Stimulated activated CD4-positive, alpha-beta T cell treated with anti-CD3 and anti-CD28 coated beads, TNF-alpha, amount 100 ng/mL, for 4 hours (primary cell): Measurements from ENCODE around the gene HDAC4.

Source experiments
- DNase-seq, 3 experiments: peaks; one replicate each; pipeline ENCODE4 v3.0.0-alpha.2; 2020; ENCODE audit warnings: low read depth in 3 of 3

The HDAC4 gene

DNA sequence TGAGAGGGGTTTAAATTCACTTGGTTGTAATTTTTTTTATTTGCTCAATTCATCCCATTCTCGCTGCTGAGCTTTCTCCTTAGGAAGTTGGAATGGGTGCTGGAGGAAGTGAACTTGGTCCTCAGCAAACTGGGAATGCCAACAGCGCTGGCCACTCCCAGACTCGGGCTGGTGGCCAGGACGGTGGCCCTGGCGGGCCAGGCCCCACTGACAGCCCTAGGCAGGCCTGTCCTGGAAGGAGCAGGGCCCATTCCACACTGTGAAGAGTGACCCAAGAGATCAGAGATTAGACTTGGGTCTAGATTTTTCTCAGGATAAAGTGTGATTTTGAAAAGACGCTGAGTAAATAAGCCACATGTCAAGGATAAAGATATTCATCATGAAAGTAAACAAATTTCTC is 132.7 kb downstream of the HDAC4 start:
- no peak for DNase-seq

GRCh38 chr2:239267288-239267951 is 133.4 kb downstream of the HDAC4 start:
- peak in 2 of 3 experiments; percentile 79 to 88 for DNase-seq

- DNase-seq = no peak
Observed at GRCh38 chr2:239266779-239267287, 134.0 kb downstream of the HDAC4 start.

GRCh38 chr2:239266434-239266766 is 134.4 kb downstream of the HDAC4 start:
- no peak for DNase-seq

DNA sequence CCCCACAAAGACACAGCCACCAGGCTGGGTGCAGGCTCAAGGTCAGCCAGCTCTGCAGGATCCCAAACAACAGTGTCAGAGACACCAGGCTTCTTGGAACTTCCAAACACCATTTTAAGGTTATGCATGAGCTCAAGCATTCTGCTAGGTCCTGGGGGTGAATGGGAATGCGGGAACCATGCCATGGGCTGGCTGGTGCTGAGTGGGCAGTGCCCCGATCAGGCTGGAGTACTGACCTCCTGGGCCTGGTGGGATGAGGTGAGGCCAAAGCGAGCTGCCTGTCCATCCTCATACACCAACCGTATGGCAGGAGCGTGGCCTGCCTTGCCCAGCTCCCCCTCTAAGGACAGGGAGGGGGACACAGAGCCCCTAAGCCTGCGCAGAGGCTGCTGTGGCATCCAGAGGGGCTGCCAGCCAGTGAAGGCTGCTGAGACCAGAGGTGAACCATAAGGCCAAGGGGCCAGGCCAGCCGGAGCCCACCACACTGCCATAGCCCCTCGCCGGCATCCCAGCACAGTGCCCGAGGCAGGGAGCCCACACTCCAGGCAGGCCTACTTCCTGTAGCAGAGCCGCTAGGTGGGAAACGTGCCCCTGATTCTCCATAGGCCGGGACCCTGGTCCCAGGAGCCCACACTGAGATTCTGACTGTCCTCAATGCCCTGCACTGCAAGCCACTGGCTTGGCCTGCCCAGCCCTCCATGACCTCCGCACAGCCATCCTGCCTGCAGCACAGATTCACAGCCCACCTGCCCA is 135.0 kb downstream of the HDAC4 start:
- DNase-seq = no peak

DNA sequence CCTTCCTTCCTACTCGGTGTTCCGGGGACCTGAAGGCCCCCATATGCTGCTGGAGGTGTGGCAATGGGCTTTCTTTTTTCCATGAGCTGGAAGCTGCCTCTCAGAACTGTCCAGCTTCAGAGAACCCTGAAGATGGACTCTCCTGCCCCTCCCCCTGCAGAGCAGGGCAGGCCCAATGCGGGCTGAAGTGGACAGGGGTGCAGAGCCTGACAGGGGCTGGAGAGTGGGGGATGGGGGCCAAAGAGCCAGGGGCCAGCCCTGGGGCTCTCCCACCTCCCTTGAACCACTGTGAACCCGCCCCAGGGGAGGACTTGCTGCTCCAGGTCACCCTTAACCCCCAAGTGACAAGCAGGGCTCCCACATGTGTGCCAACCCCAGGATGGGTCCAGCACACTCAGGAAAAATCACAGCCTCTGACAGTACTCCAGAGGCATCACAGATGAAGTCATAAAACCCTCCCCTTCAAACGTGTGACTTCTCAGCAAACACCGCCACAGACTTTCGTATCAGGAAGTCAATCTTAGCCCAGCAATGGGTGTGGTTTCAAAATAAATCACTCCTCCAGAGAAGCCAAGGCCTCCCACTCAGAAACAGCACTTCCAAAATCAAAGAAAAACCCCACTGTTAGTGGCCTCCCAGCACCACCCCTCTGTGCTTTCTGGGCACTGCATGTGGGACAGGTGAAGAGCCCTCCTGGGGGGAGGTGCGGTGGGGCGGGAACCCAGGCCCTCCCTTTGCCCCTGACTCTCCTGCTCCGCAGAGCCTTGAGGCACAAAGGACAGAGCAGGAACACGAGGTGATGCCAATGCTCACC is 135.8 kb downstream of the HDAC4 start:
- DNase-seq = peak in 1 of 3 experiments; percentile 52

GRCh38 chr2:239264492-239264837 is 136.4 kb downstream of the HDAC4 start:
- DNase-seq = no peak

- no peak for DNase-seq
Observed at GRCh38 chr2:239263669-239264491, 136.9 kb downstream of the HDAC4 start.

GRCh38 chr2:239263231-239263630 is 137.6 kb downstream of the HDAC4 start:
- no peak for DNase-seq

DNA sequence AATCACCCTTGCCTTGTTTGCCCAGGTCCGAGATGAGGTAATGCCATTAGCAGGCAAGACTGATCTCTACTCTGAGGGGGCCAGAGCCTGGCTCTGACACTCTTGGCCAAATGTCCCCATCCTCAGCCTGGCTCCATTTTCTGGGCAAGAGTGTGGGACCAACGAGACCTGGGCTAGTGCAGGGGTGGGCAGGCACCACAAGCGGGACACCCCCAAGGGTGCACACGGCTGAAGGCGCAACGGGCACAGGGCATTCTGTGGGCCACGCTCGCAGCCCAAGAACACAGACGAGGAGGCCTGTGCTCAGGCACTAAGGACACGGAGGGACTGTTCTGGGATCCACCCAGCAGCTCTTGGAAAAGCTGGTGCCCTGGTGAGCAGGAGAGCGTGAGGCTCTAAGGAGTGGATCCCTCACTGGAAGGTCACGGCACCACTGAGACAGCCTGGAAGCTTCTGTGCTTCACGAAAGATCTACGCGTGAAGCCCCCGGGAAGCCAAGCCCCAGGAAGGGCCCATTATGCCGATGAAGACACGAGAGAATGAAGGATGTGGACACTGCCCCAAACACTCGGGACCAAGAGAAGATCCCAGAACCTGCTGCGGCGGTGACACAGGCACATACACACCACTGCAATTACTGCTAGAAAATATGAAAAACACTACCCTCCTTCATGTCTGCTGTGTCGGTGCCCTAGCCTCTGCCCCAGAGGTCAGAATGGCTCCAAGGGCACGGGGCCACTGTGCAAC is 138.2 kb downstream of the HDAC4 start:
- DNase-seq = no peak

DNA sequence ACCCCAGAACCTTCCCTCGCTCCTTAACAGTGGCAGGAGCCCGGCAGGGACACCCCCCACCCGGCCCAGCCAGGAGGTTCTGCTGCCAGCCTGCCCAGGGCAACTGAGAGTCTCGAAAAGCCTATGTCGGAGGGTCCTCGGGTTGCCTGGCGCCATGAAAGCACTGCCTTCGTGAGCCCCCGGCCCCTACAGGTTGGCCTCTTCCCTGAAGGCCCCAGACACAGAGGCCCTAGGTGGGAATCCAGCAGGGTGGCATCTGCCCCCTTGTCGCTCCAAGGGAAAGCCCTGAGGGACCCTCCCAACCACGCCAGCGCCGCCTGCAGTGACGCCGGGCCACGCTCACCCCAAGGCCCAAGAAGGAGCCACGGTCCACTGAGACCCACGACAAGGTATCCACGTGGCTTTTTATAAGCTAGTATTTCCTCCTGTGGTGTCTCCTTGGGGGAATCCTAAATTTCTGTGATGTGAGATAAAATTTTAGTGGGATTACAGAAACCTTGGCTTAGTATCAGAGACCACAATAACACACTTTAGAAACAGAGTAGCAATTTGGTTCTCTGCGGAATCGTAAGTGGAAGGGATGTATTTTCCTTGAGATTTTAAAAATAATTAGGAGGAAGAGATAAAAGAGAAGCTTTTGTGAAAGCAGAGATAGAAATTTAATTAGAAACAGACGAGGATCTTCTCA is 138.9 kb downstream of the HDAC4 start:
- DNase-seq = no peak

- no peak for DNase-seq
Observed at GRCh38 chr2:239261356-239261755, 139.5 kb downstream of the HDAC4 start.

DNA sequence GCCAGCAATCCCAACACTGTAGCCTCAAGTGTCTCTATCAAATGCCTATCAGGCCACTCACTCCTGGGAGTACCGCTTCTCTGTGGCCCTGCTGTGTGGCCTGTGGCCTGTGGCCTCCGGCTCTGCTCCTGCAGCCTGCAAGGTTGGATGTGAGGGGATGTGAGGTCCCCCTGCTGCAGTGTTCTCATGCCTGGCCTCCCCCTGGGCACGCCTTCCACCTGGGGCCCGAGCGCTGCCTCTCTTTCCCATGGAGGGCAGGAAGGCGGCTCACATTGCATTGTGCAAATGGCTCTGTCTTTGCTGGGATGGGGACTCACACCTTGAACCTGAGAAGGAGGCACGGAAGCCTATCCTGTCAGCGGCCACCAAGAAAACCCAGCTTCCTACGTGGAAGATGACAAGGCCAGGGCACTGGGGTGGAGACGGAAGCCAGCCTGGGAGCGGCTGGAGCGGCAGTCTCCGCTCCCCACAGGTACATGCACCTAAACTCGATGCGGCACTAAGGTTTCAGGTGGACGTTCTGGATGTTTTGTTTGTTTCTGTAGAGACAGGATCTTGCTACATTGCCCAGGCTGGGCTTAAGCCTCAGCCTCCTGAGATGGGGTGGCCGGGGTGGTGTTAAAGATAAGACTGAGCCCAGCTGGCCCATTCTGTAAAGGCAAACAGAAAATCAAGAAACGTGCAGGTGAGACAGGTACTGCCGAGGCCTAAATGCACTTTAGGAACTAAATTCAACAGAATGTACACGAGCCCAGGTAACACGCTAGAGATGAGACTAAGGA is 140.1 kb downstream of the HDAC4 start:
- DNase-seq = no peak

DNA sequence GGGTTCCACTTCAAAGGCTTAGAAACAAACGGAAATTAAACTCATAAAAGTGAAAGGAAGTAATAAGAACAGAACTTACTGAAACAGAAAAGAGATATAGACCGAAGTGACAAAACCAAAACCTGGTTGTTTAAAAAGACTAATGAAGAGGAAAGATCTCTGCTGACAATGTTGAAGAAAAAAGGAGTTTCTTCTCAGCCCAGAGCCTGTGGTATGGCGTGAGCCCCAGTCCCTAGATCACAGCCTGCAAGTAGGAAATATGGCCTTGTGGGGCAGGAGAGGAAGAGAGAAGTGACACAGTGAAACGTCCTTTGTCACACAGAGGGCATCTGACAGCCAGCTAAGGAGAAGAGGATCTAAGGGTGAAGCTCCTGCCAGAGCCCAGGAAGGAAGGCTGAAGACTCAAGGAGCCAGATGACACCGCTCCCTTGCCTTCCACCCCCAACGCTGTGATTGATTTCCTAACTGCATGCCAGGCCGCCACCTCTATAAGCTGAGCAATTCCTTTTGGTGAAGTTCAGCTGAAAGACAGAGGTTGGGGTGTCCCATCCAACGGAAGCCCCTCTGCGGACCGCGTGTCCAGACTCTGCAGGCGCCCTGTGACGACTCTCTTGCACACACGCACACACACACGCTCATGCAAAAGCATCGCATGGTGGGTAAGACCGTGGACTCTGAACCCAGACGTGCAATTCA is 141.1 kb downstream of the HDAC4 start:
- no peak for DNase-seq

GRCh38 chr2:239259173-239259572 is 141.6 kb downstream of the HDAC4 start:
- no peak for DNase-seq

GRCh38 chr2:239258248-239258647 is 142.6 kb downstream of the HDAC4 start:
- no peak for DNase-seq

GRCh38 chr2:239257511-239257937 is 143.3 kb downstream of the HDAC4 start:
- DNase-seq = no peak

DNA sequence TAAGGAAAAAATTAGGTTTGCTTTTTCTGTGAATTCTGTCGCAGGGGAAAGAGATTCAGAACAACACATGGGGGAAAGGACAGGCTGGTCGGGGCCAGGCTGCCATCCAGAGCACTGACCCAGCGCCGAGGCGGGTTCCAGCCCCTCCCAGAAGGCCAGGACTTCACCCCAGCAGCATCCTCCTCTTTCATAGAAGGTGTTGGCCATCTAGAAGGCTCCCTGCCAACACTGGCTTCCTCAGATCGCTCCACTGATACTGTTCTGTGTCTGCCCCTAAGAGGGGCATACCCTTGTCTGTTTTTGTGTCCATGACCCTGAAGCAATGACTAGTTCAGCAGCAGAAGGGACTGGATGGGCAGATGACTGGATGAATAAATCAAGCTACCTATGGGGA is 144.5 kb downstream of the HDAC4 start:
- no peak for DNase-seq
